ENCODE results near the gene CALR3. TPM values are rescaled to one million over a fixed set of nuclear protein-coding genes. Genes with fewer than 3 reads are reported as not detected.

Gene CALR3
- total and polyA plus RNA-seq, 7 experiments from 2014 or later = not detected

- Histone ChIP-seq H3K9me3 (ENCODE audit: control insufficient read depth in 2 of 3, low read length in 3 of 3) (no peaks in the 10 kb centered on the region), H3K36me3 (ENCODE audit: control insufficient read depth in 2 of 3, insufficient read depth in 3 of 3, low read length in 3 of 3) (peaks cover 8 to 100% (median 28%) of the 10 kb centered on the region in 3 experiments), H3K4me3 (ENCODE audit: low read length) (no peak overlapping the region), H3K27me3 (ENCODE audit: control insufficient read depth in 2 of 2, insufficient read depth in 2 of 2, low read length in 2 of 2) (no peaks in the 10 kb centered on the region), H3K4me1 (ENCODE audit: control insufficient read depth in 2 of 2, insufficient read depth in 2 of 2, low read length in 2 of 2) (no peaks in the 10 kb centered on the region), H3K27ac (ENCODE audit: low read depth, low read length) (no peak overlapping the region)
- Mint-ChIP-seq H3K36me3 (peaks cover 0 to 33% (median 11%) of the 10 kb centered on the region in 5 donors), H3K9me3 (no peaks in the 10 kb centered on the region), H3K4me1 (peaks cover 0 to 3% (median 0%) of the 10 kb centered on the region in 7 donors), H3K27ac (peak overlapping the region in 3 of 9 donors; percentile 42 to 59 (median 43)), H3K4me3 (no peak overlapping the region), H3K27me3 (no peaks in the 10 kb centered on the region)
- intact Hi-C loops (cut with micrococcal nuclease) = no loop called here
- CTCF ChIA-PET = no interaction called here
- DNase-seq = no peak
- no peak for ATAC-seq
- POLR2A ChIA-PET = no interaction called here
These were observed 35.4 kb upstream of the CALR3 start for GRCh38 chr19:16531380-16531669.

GRCh38 chr19:16530540-16531379, 34.8 kb upstream of the CALR3 start:
- H3K27ac Mint-ChIP-seq = peak overlapping the region in 1 of 9 donors; percentile 43
- POLR2A ChIA-PET = no interaction called here
- H3K27me3 Mint-ChIP-seq = no peaks in the 10 kb centered on the region

GRCh38 chr19:16529466-16530144, 33.6 kb upstream of the CALR3 start:
- Mint-ChIP-seq H3K4me1 (no peaks in the 10 kb centered on the region), H3K36me3 (peaks cover 0 to 33% (median 11%) of the 10 kb centered on the region in 5 donors)

More at GRCh38 chr19:16530540-16531379, 34.8 kb upstream of the CALR3 start:
- H3K9me3 ChIP-seq (ENCODE audit: control insufficient read depth in 2 of 3, low read length in 3 of 3) = no peaks in the 10 kb centered on the region
- H3K27me3 ChIP-seq (ENCODE audit: control insufficient read depth in 2 of 2, insufficient read depth in 2 of 2, low read length in 2 of 2) = no peaks in the 10 kb centered on the region
- no peak overlapping the region for H3K27ac ChIP-seq (ENCODE audit: low read depth, low read length)
- Mint-ChIP-seq H3K36me3 (peaks cover 0 to 33% (median 11%) of the 10 kb centered on the region in 5 donors), H3K4me3 (no peak overlapping the region), H3K4me1 (no peaks in the 10 kb centered on the region), H3K9me3 (no peaks in the 10 kb centered on the region)
- DNase-seq (no peak), ATAC-seq (no peak)
- no peak overlapping the region for H3K4me3 ChIP-seq (ENCODE audit: low read length)
- peaks cover 8 to 100% (median 33%) of the 10 kb centered on the region in 3 experiments for H3K36me3 ChIP-seq (ENCODE audit: control insufficient read depth in 2 of 3, insufficient read depth in 3 of 3, low read length in 3 of 3)
- intact Hi-C loops (cut with micrococcal nuclease) = no loop called here
- CTCF ChIA-PET = no interaction called here
- no peaks in the 10 kb centered on the region for H3K4me1 ChIP-seq (ENCODE audit: control insufficient read depth in 2 of 2, insufficient read depth in 2 of 2, low read length in 2 of 2)

GRCh38 chr19:16527971-16528521, 32.1 kb upstream of the CALR3 start:
- intact Hi-C loops (cut with micrococcal nuclease) = loop anchor here (1.0 to 5.0 kb wide), 3 partner anchors 59 to 101 kb away; partner anchors contain the start of gene MED26 (in 2 of the 2)
- H3K36me3 Mint-ChIP-seq = peaks cover 0 to 35% (median 8%) of the 10 kb centered on the region in 5 donors
- no peaks in the 10 kb centered on the region for H3K9me3 Mint-ChIP-seq
- H3K27ac Mint-ChIP-seq = peak overlapping the region in 5 of 9 donors; percentile 20 to 45 (median 38)
- H3K4me3 ChIP-seq (ENCODE audit: low read length) = no peak overlapping the region
- DNase-seq (peak in 8 of 9 donors; percentile 19 to 54 (median 37)), ATAC-seq (peak; percentile 77)
- H3K36me3 ChIP-seq (ENCODE audit: control insufficient read depth in 2 of 3, insufficient read depth in 3 of 3, low read length in 3 of 3) = peaks cover 15 to 99% (median 35%) of the 10 kb centered on the region in 3 experiments
- no peaks in the 10 kb centered on the region for H3K4me1 ChIP-seq (ENCODE audit: control insufficient read depth in 2 of 2, insufficient read depth in 2 of 2, low read length in 2 of 2)
- H3K9me3 ChIP-seq (ENCODE audit: control insufficient read depth in 2 of 3, low read length in 3 of 3) = no peaks in the 10 kb centered on the region
- ChIA-PET POLR2A (interaction anchor here (0.7 kb wide), 1 partner anchor 17 kb away, joined by 3 read pairs; no protein-coding TSS in a partner anchor), CTCF (interaction anchor here (0.6 to 1.1 kb wide), 2 partner anchors 38 to 104 kb away, joined by 3 to 4 read pairs; no protein-coding TSS in a partner anchor)
- H3K27me3 ChIP-seq (ENCODE audit: control insufficient read depth in 2 of 2, insufficient read depth in 2 of 2, low read length in 2 of 2) = no peaks in the 10 kb centered on the region
- H3K4me1 Mint-ChIP-seq = no peaks in the 10 kb centered on the region
- H3K27me3 Mint-ChIP-seq = no peaks in the 10 kb centered on the region
- no peak overlapping the region for H3K4me3 Mint-ChIP-seq
- H3K27ac ChIP-seq (ENCODE audit: low read depth, low read length) = no peak overlapping the region

More at GRCh38 chr19:16529466-16530144, 33.6 kb upstream of the CALR3 start:
- H3K9me3 Mint-ChIP-seq = no peaks in the 10 kb centered on the region
- ChIA-PET CTCF (no interaction called here), POLR2A (interaction anchor here (0.8 to 0.9 kb wide), 2 partner anchors 8 to 99 kb away, joined by 4 to 7 read pairs; partner anchors contain the start of gene MED26)
- Histone ChIP-seq H3K36me3 (ENCODE audit: control insufficient read depth in 2 of 3, insufficient read depth in 3 of 3, low read length in 3 of 3) (peaks cover 8 to 100% (median 35%) of the 10 kb centered on the region in 3 experiments), H3K4me3 (ENCODE audit: low read length) (no peak overlapping the region), H3K27me3 (ENCODE audit: control insufficient read depth in 2 of 2, insufficient read depth in 2 of 2, low read length in 2 of 2) (no peaks in the 10 kb centered on the region), H3K4me1 (ENCODE audit: control insufficient read depth in 2 of 2, insufficient read depth in 2 of 2, low read length in 2 of 2) (no peaks in the 10 kb centered on the region), H3K27ac (ENCODE audit: low read depth, low read length) (no peak overlapping the region), H3K9me3 (ENCODE audit: control insufficient read depth in 2 of 3, low read length in 3 of 3) (no peaks in the 10 kb centered on the region)
- ATAC-seq = no peak
- intact Hi-C loops (cut with micrococcal nuclease) = loop anchor here (2.0 to 5.0 kb wide), 2 partner anchors 98 to 99 kb away; partner anchors contain the start of gene MED26 (in 2 of the 2)
- no peak overlapping the region for H3K4me3 Mint-ChIP-seq
- H3K27ac Mint-ChIP-seq = peak overlapping the region in 2 of 9 donors; percentile 59 to 72
- H3K27me3 Mint-ChIP-seq = no peaks in the 10 kb centered on the region
- no peak for DNase-seq

- H3K4me3 Mint-ChIP-seq = no peak overlapping the region
- H3K4me3 ChIP-seq (ENCODE audit: low read length) = no peak overlapping the region
- H3K36me3 Mint-ChIP-seq = peaks cover 0 to 40% (median 8%) of the 10 kb centered on the region in 5 donors
- H3K9me3 ChIP-seq (ENCODE audit: control insufficient read depth in 2 of 3, low read length in 3 of 3) = no peaks in the 10 kb centered on the region
- POLR2A ChIA-PET = interaction anchor here (0.7 kb wide), 1 partner anchor 17 kb away, joined by 3 read pairs; no protein-coding TSS in a partner anchor
- H3K36me3 ChIP-seq (ENCODE audit: control insufficient read depth in 2 of 3, insufficient read depth in 3 of 3, low read length in 3 of 3) = peaks cover 15 to 99% (median 35%) of the 10 kb centered on the region in 3 experiments
- H3K4me1 Mint-ChIP-seq = no peaks in the 10 kb centered on the region
- peak overlapping the region in 1 of 9 donors; percentile 37 for H3K27ac Mint-ChIP-seq
- no peaks in the 10 kb centered on the region for H3K9me3 Mint-ChIP-seq
- H3K27me3 ChIP-seq (ENCODE audit: control insufficient read depth in 2 of 2, insufficient read depth in 2 of 2, low read length in 2 of 2) = no peaks in the 10 kb centered on the region
- H3K27me3 Mint-ChIP-seq = no peaks in the 10 kb centered on the region
- intact Hi-C loops (cut with micrococcal nuclease) = loop anchor here in 1 of 2 donors (5.0 kb wide), 1 partner anchor 100 kb away; the partner anchor contains the start of gene MED26
- DNase-seq = no peak
- CTCF ChIA-PET = interaction anchor here (0.6 to 1.1 kb wide), 3 partner anchors 39 to 244 kb away, joined by 3 to 4 read pairs (median 3); no protein-coding TSS in a partner anchor
- no peak overlapping the region for H3K27ac ChIP-seq (ENCODE audit: low read depth, low read length)
- ATAC-seq = no peak
- no peaks in the 10 kb centered on the region for H3K4me1 ChIP-seq (ENCODE audit: control insufficient read depth in 2 of 2, insufficient read depth in 2 of 2, low read length in 2 of 2)
These were observed 31.5 kb upstream of the CALR3 start for GRCh38 chr19:16527334-16527935.
